Measurements from ENCODE around the gene OR10V1. TPM values are rescaled to one million over a fixed set of nuclear protein-coding genes. Genes with fewer than 3 reads are reported as not detected.

Gene OR10V1
- total and polyA plus RNA-seq, 9 of the 15 experiments (the other 6 are each of a cell fraction or from before 2014, with no cell fraction given) = not detected

- TF ChIP-seq MGA (IDR thresholded peaks at IDR 0.05) (no peak), THAP12 (CRISPR knock-in tag; IDR thresholded peaks at IDR 0.05) (peak; percentile 75), ZNF224 (CRISPR knock-in tag; IDR thresholded peaks at IDR 0.05) (no peak), ETV1 (tag; conservative IDR thresholded peaks at IDR 0.05; ENCODE audit: low read depth) (no peak), HNRNPLL (IDR thresholded peaks at IDR 0.05; ENCODE audit: low read depth, low read length, poor library complexity, severe bottlenecking) (peak; percentile 78), ZNF282 (CRISPR knock-in tag; IDR thresholded peaks at IDR 0.05) (no peak), DNMT1 (IDR thresholded peaks at IDR 0.05) (no peak), ATF6 (CRISPR knock-in tag; IDR thresholded peaks at IDR 0.05) (no peak), SUPT5H (IDR thresholded peaks at IDR 0.05) (0 out of 2 replicates have a peak, but pooled peaks have one; percentile 12), ZNF830 (CRISPR knock-in tag; IDR thresholded peaks at IDR 0.05) (no peak), CCAR2 (IDR thresholded peaks at IDR 0.05; ENCODE audit: low read depth, low read length) (no peak), CEBPB (tag; IDR thresholded peaks at IDR 0.05) (no peak)
Observed at GRCh38 chr11:59754859-59755700, 41.4 kb upstream of the OR10V1 start, which contains the start of gene STX3 (continued).
